Cardiac fibroblast (primary cell): ENCODE results near the gene METTL21C.

ENCODE experiments used
- DNase-seq, 2 donors: peaks; one replicate each; pipeline versions ENCODE4 v3.0.0 to v3.0.0-alpha.2; 2010; ENCODE audit warnings: low read depth in 2 of 2
- H3K4me3 ChIP-seq, 2 donors: replicated peaks in 1 of 2; 1 replicate in 1 of 2; 2 replicates in 1 of 2; pipeline ENCODE4 v1.5.1; 2011; ENCODE audit warnings: low read depth in 2 of 2, low read length in 2 of 2, mild to moderate bottlenecking in 2 of 2, moderate library complexity in 1 of 2
- TF ChIP-seq, protein P1 (sequence below): IDR thresholded peaks from one replicate; pipeline ENCODE4 v1.5.1; 2011; ENCODE audit warnings: low read depth, mild to moderate bottlenecking, low read length, inconsistent platforms

Gene METTL21C

DNA sequence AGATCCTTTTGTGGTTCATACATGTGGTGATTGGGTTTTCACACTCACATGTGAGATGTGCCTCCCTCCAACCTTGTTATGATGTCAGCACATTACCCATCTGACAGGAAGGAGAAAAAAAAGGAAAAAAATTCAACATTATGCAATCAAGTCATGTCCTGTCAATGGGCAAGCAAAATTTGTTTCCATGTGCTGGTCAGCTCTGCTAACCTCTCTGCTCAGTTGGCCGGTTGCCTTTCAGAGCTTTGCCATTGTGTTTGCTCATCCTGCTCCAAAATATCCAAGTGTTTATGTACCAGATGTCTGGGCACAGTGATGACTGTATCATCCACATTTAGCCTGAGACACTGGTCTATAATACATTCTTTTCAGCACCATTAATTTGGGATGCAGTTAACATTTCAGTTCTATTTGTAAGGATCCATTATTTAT is 27.0 kb upstream of the METTL21C start:
- H3K4me3 ChIP-seq = no peak overlapping the region
- TF ChIP-seq, protein P1, sequence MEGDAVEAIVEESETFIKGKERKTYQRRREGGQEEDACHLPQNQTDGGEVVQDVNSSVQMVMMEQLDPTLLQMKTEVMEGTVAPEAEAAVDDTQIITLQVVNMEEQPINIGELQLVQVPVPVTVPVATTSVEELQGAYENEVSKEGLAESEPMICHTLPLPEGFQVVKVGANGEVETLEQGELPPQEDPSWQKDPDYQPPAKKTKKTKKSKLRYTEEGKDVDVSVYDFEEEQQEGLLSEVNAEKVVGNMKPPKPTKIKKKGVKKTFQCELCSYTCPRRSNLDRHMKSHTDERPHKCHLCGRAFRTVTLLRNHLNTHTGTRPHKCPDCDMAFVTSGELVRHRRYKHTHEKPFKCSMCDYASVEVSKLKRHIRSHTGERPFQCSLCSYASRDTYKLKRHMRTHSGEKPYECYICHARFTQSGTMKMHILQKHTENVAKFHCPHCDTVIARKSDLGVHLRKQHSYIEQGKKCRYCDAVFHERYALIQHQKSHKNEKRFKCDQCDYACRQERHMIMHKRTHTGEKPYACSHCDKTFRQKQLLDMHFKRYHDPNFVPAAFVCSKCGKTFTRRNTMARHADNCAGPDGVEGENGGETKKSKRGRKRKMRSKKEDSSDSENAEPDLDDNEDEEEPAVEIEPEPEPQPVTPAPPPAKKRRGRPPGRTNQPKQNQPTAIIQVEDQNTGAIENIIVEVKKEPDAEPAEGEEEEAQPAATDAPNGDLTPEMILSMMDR = no peak
- peak; percentile 74 to 78 for DNase-seq

DNA sequence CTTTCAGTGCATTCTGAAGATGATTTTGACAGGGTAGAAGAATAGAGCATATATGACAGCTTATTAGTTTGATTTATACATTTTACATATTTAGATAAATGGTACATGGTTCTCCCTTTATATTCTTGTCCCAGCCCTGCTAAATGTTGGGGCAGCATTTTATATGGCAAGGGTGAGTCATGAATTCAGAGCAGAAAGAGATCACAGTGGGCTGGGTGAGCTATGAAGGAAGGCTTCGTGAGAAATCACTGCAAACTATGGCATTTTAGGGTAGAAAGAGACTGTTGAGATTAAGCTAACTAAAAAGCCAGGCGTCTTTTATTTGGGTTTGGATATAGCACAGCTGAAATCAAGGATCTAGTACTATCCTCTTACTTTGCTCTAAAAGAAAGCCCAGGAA is 23.9 kb upstream of the METTL21C start:
- no peak for DNase-seq
- no peak overlapping the region for H3K4me3 ChIP-seq
- TF ChIP-seq, protein P1 = no peak

DNA sequence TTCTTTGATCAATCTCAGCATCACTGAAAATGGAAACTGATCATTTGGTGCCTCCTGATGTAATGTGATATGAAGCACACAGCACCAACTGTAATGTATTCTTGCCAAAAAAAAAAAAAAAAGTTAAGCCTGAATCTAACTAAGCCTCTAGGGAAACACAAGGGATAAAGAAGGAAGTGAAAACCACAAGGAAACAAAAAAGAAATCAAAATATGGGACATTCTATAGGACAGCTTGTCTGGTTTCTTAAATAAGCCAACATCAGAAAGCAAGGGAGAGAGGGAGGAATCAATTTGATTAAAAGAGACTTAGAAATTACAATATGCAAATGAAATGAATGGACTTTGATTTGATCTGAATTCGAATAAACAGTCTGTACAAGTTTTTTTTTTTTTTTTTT is 20.6 kb upstream of the METTL21C start:
- DNase-seq = no peak
- H3K4me3 ChIP-seq = no peak overlapping the region
- TF ChIP-seq, protein P1 = no peak

DNA sequence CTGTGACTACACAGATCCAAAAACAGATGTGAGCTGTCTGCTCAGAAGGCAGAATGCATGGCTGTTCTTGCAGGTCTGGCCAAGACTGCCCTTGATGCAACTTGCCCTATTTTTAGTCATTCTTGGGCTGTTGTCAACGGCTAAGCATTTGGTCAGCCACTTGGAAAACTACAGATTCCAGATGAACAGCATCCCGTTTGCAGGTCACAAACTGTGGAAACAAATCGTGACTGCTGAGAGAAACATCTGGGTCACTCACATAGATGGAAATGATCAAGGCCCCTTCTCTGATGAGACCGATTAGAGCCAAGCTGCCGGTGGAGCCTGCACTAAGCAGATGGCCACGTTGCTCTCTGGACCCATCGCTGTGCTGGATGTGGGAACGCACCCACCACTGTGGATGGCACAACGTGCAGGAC is 15.4 kb upstream of the METTL21C start:
- H3K4me3 ChIP-seq = no peak overlapping the region
- DNase-seq = peak in 1 of 2 donors; percentile 14
- TF ChIP-seq, protein P1 = no peak

DNA sequence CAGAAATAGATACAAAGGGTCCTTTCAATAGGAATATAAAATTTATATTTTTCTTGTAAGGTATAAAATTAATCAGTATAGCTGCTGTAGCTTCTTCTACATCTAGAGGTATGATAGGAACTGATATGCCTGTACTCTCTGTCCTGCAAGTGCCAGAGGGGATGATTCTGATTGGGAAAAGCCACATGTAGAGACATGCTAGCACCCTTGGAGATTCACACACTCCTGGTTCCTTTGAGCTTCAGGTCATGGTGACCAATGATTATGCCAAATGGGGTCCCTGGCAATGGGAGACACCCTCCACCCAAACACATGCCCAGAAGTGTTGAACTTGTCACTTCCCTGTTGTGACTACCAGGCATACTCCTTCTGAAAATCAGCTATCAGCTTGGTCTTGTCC is 14.7 kb upstream of the METTL21C start:
- no peak for DNase-seq
- no peak overlapping the region for H3K4me3 ChIP-seq
- TF ChIP-seq, protein P1 = no peak

DNA sequence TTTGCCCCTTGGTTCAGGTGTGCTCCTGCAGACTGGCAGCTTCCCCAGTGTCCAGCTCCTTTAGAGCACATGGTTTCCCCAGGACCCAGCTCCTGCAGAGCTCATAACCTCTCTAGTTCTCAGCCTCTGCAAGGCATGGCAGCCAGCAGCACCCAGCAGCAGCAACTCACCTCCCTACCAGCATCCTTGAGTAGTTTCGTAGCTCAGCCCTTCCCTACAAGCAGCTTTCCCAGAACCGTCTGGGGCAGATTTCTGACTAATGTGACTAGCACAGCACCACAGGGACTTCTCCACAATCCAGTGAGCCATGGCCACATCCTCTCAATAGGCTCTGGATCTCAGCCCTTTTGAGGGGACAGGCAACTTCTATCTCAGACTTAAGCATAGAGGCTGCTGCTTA is 14.1 kb upstream of the METTL21C start:
- TF ChIP-seq, protein P1 = no peak
- no peak for DNase-seq
- no peak overlapping the region for H3K4me3 ChIP-seq

DNA sequence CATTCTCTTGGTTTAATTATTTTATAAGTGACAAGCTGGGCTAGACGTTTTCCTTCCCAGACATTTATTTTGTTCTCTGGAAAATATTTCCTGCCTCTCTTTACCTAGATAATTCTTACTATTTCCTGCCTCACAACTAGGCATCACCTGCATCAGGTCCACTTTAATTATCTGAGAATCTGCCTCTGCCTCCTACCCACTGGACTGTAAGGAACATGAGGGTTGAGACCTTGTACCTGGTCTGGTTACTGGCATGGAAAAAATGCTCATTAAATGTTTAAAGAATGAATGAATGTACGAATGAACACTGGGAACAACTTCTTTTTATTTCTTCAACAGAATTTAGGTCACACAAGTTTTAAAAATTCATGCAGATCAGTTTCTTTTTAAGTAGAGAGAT is 13.4 kb upstream of the METTL21C start:
- TF ChIP-seq, protein P1 = no peak
- DNase-seq = no peak
- H3K4me3 ChIP-seq = no peak overlapping the region
